ENCODE data around the gene NRK.

NRK gene

DNA sequence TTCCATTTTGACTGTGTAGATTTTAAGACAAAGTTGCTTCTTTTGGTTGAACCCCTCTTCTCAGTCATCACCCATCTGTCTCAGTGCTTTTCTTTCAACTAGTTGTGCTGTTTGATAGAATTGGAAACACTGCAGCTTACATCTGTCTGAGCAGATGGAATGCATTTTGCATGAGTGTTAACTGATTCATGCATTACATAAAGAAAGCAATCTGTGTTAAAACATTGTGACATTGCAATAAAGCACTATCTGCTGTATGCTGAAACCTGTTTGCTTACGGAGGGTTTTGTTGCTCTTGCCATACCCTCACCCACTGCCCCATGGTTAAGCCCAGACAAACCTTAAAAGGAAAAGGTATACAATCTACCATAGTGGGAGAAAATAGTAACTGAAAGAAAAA, 47.4 kb downstream of the NRK start:
- Histone ChIP-seq H3K36me3 (ENCODE audit: control insufficient read depth in 2 of 2, insufficient read depth in 1 of 2, low read length in 2 of 2) (no peaks in the 10 kb centered on the region), H3K9me3 (ENCODE audit: control insufficient read depth, insufficient read depth, low read depth, low read length) (no peaks in the 10 kb centered on the region), H3K4me3 (ENCODE audit: low read depth, low read length) (no peak overlapping the region), H3K27ac (ENCODE audit: extremely low read depth, low read depth, low read length) (no peak overlapping the region), H3K4me1 (ENCODE audit: control insufficient read depth, insufficient read depth, low read length) (no peaks in the 10 kb centered on the region)
- ChIA-PET CTCF (no interaction called here), POLR2A (no interaction called here)
- TF ChIP-seq GLIS1 (tag by site-specific recombination; IDR thresholded peaks at IDR 0.05) = no peak
- no peak for TF ChIP-seq ZNF335 (tag by site-specific recombination; conservative IDR thresholded peaks at IDR 0.05)
- TF ChIP-seq ZBTB20 (tag by site-specific recombination; IDR thresholded peaks at IDR 0.05) = no peak

DNA sequence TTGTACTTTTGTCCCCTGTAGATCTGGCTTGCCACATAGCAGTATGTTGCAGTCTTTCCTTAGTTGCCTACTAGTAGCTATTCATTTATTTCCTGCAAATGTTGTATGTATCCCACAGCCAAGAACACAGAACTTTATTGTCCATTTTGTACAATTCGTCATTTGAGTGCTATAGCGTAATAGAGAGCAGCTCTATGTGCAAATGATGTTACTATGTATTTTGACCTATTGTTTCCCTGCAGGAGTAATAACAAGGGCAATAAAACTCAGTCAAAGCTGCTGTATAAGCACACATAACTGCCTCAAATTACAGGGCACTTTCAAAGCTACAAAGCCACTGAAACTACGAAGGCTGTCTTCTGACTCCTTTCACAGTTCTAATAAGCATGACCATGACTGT, 48.1 kb downstream of the NRK start:
- no peaks in the 10 kb centered on the region for H3K9me3 ChIP-seq (ENCODE audit: control insufficient read depth, insufficient read depth, low read depth, low read length)
- H3K4me1 ChIP-seq (ENCODE audit: control insufficient read depth, insufficient read depth, low read length) = no peaks in the 10 kb centered on the region
- no peaks in the 10 kb centered on the region for H3K36me3 ChIP-seq (ENCODE audit: control insufficient read depth in 2 of 2, insufficient read depth in 1 of 2, low read length in 2 of 2)
- no peak overlapping the region for H3K27ac ChIP-seq (ENCODE audit: extremely low read depth, low read depth, low read length)
- TF ChIP-seq REPIN1 (tag by site-specific recombination; IDR thresholded peaks at IDR 0.05; ENCODE audit: low read depth) = no peak
- TF ChIP-seq ZNF530 (tag by site-specific recombination; IDR thresholded peaks at IDR 0.05; ENCODE audit: low read depth) = no peak
- TF ChIP-seq, protein P1, sequence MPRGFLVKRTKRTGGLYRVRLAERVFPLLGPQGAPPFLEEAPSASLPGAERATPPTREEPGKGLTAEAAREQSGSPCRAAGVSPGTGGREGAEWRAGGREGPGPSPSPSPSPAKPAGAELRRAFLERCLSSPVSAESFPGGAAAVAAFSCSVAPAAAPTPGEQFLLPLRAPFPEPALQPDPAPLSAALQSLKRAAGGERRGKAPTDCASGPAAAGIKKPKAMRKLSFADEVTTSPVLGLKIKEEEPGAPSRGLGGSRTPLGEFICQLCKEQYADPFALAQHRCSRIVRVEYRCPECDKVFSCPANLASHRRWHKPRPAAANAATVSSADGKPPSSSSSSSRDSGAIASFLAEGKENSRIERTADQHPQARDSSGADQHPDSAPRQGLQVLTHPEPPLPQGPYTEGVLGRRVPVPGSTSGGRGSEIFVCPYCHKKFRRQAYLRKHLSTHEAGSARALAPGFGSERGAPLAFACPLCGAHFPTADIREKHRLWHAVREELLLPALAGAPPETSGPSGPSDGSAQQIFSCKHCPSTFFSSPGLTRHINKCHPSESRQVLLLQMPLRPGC (tag by site-specific recombination; IDR thresholded peaks at IDR 0.05) = no peak
- no peak for TF ChIP-seq ZNF777 (tag by site-specific recombination; IDR thresholded peaks at IDR 0.05; ENCODE audit: borderline replicate concordance)
- no peak for TF ChIP-seq ZNF837 (tag by site-specific recombination; IDR thresholded peaks at IDR 0.05)
- no peak for TF ChIP-seq ZNF501 (tag by site-specific recombination; IDR thresholded peaks at IDR 0.05)
- TF ChIP-seq ZFP3 (tag by site-specific recombination; IDR thresholded peaks at IDR 0.05; ENCODE audit: low read depth) = no peak
- no peak for TF ChIP-seq ZBTB44 (tag by site-specific recombination; IDR thresholded peaks at IDR 0.05)
- no peak for TF ChIP-seq WT1 (tag by site-specific recombination; IDR thresholded peaks at IDR 0.05)
- TF ChIP-seq GLI4 (tag by site-specific recombination; IDR thresholded peaks at IDR 0.05) = no peak
- TF ChIP-seq ZNF324 (tag by site-specific recombination; IDR thresholded peaks at IDR 0.05) = no peak
- no peak for TF ChIP-seq ZNF585B (tag by site-specific recombination; IDR thresholded peaks at IDR 0.05)
- no peak for TF ChIP-seq YY2 (tag by site-specific recombination; IDR thresholded peaks at IDR 0.05)
- no peak for TF ChIP-seq ZNF558 (tag by site-specific recombination; IDR thresholded peaks at IDR 0.05)
- no peak overlapping the region for H3K4me3 ChIP-seq (ENCODE audit: low read depth, low read length)
- CTCF ChIA-PET = interaction anchor here (0.6 to 0.9 kb wide), 3 partner anchors 8 to 142 kb away, joined by 3 to 4 read pairs (median 3); no protein-coding TSS in a partner anchor
- POLR2A ChIA-PET = no interaction called here

DNA sequence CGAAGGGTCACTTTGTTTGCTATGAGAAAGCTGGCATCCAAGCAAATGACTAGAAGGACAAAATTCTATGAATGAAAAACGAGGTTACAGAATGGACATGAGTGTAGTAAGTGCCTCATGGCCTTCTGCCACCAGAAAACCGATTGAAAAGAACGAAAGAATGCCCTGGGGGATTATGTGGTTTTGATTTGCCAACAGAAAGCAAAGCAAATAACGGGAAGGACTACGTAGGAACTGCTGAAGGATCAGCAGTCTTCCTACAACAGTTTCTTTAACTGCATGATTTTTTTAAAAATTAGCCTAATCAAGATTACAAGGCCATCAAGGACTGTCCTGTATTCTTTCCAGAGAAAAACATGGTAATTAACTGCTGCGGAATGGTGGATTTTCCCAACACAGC, 50.6 kb downstream of the NRK start:
- POLR2A ChIA-PET = no interaction called here
- no peak overlapping the region for H3K4me3 ChIP-seq (ENCODE audit: low read depth, low read length)
- H3K36me3 ChIP-seq (ENCODE audit: control insufficient read depth in 2 of 2, insufficient read depth in 1 of 2, low read length in 2 of 2) = no peaks in the 10 kb centered on the region
- CTCF ChIA-PET = no interaction called here
- H3K9me3 ChIP-seq (ENCODE audit: control insufficient read depth, insufficient read depth, low read depth, low read length) = no peaks in the 10 kb centered on the region
- H3K4me1 ChIP-seq (ENCODE audit: control insufficient read depth, insufficient read depth, low read length) = no peaks in the 10 kb centered on the region
- TF ChIP-seq ZNF596 (tag by site-specific recombination; IDR thresholded peaks at IDR 0.05) = no peak
- no peak for TF ChIP-seq ZNF133 (tag by site-specific recombination; IDR thresholded peaks at IDR 0.05)
- TF ChIP-seq KLF10 (tag by site-specific recombination; IDR thresholded peaks at IDR 0.05) = no peak
- no peak for TF ChIP-seq ZNF501 (tag by site-specific recombination; IDR thresholded peaks at IDR 0.05)
- no peak for TF ChIP-seq ZNF174 (tag by site-specific recombination; IDR thresholded peaks at IDR 0.05)
- no peak for TF ChIP-seq ZNF664 (tag by site-specific recombination; IDR thresholded peaks at IDR 0.05)
- no peak for TF ChIP-seq SP7 (tag by site-specific recombination; IDR thresholded peaks at IDR 0.05)
- H3K27ac ChIP-seq (ENCODE audit: extremely low read depth, low read depth, low read length) = no peak overlapping the region

Measured in HEK293 (cell line).